Kidney (tissue), 14 donors: ENCODE results near the gene ADM2. TPM values are rescaled to one million over a fixed set of nuclear protein-coding genes. Genes with fewer than 3 reads are reported as not detected.
A peak's percentile ranks its signal among the peaks of the same experiment; 100 is the strongest.

Experiments
- DNase-seq, 5 donors: peaks; one replicate each; pipeline ENCODE4 v3.0.0-alpha.2; 2013 to 2020
- FAIRE-seq: peaks from 2 replicates; lab custom pipeline; 2012; peaks lifted over from hg19 to GRCh38; lab: Jason Lieb, UNC
- H3K27ac ChIP-seq, 2 donors: one replicate each; pipeline ENCODE4 v1.7.0; 2013; ENCODE audit warnings: low read depth in 2 of 2, low read length in 2 of 2, inconsistent platforms in 1 of 2
- H3K27me3 ChIP-seq: one replicate; pipeline ENCODE4 v1.7.1; 2013; ENCODE audit warnings: low read length, inconsistent platforms; ENCODE audit not compliant: control insufficient read depth, insufficient read depth
- H3K36me3 ChIP-seq, 3 donors: one replicate each; pipeline versions ENCODE4 v1.7.0 to v1.7.1; 2013; ENCODE audit warnings: low read length in 3 of 3, control low read depth in 1 of 3, inconsistent platforms in 1 of 3; ENCODE audit not compliant: insufficient read depth in 3 of 3, control insufficient read depth in 2 of 3
- H3K4me1 ChIP-seq, 3 donors: one replicate each; pipeline versions ENCODE4 v1.7.0 to v1.7.1; 2013; ENCODE audit warnings: low read length in 3 of 3, inconsistent platforms in 1 of 3, low read depth in 1 of 3; ENCODE audit not compliant: control insufficient read depth in 2 of 3, insufficient read depth in 2 of 3
- H3K4me3 ChIP-seq, 3 donors: one replicate each; pipeline versions ENCODE4 v1.7.0 to v1.8.1; 2013; ENCODE audit warnings: low read length in 3 of 3, control low read depth in 1 of 3, inconsistent platforms in 1 of 3
- H3K9ac ChIP-seq, 3 donors: one replicate each; pipeline versions ENCODE4 v1.7.0 to v1.7.1; 2013; ENCODE audit warnings: low read length in 3 of 3, control low read depth in 1 of 3, inconsistent platforms in 1 of 3
- H3K9me3 ChIP-seq, 3 donors: one replicate each; pipeline versions ENCODE4 v1.7.0 to v1.7.1; 2013; ENCODE audit warnings: low read length in 3 of 3, control low read depth in 1 of 3, inconsistent platforms in 1 of 3; ENCODE audit not compliant: control insufficient read depth in 2 of 3, insufficient read depth in 1 of 3
- intact Hi-C: fragments of 100-400 bp; cut with DNase I; formaldehyde crosslinking; loops from one replicate; pipeline ENCODE4 v1.11.1; 2022
- polyA plus RNA-seq: library from polyadenylated mRNA; stranded (reverse); fragments of 350-450 nt; fragmentation: Illumina TruSeq; extraction: RNeasy Lipid Tissue Mini Kit (QIAGEN cat#74804); gene quantifications from one replicate; pipeline ENCODE4 v1.2.3, GENCODE V29; 2014; ENCODE audit warnings: low read depth, low replicate concordance; ENCODE audit not compliant: insufficient read depth
- total RNA-seq: library from RNA; stranded (reverse); fragmentation: NEBNext Ultra II Directional; extraction: Animal tissue kit (Norgen Biotek cat#: 25700); gene quantifications from one replicate; pipeline ENCODE4 v1.2.1, GENCODE V29; 2021
- TF ChIP-seq, protein P1 (sequence below): IDR thresholded peaks from 3 replicates; pipeline ENCODE4 v1.5.1; 2012; ENCODE audit warnings: mild to moderate bottlenecking, moderate library complexity, borderline replicate concordance; ENCODE audit not compliant: insufficient read depth; ENCODE audit errors: extremely low read depth
- donor health status: control.
- donor health status: control.
- donor health status: control.
- donor health status: control.
- donor health status: control.
- donor health status: DM: yes; HTN: yes; CAD: no.
- donor health status: Normal renal cell carcinoma (clear cell type).

The ADM2 gene
- total and polyA plus RNA-seq, 2 donors from 2014 or later = 8.0 to 10.6 TPM

DNA sequence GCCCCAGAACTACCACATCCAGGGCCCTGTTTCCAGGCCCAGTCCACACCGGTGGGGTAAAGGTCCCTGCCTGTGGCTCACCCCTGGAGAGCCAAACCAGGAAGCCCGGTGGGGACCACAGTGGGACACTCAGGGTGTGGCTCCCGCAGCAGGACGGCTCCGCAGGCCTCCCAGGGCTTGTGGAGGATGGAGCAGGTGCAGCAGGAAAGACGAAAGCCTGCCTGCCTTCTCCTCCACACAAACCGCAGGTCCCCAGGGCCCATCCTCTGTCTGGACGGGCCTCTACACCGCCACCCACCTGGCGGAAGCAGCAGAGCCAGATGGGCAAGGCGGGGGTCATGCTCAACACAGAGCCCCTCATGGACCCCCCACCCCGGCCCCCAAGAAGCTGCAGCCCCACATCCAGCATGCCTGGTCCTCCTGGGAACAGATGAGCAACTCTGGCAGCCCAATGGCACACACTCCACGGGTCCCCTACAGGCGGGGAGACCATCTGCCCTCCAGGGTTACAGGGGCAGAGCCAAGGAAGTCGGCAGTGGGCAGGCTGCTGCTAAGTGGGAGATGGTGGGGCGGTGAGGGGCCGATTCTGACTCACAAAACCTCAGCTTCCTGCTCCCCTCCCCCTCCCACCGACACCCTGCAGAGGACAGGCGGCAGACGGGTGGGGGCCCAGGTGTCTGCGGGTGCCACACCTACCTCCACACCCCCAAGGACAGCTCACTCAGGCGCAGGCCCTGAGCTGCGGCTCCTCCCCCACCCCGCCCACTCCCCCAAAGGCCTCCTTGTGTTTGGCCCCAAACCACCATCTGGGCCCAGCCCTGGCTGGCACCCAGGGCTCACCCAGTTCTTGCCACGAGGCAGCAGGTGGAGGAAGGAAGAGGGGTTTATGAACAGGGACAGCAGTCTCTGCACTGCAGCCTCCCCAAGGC is 11.7 kb upstream of the ADM2 start:
- TF ChIP-seq, protein P1, sequence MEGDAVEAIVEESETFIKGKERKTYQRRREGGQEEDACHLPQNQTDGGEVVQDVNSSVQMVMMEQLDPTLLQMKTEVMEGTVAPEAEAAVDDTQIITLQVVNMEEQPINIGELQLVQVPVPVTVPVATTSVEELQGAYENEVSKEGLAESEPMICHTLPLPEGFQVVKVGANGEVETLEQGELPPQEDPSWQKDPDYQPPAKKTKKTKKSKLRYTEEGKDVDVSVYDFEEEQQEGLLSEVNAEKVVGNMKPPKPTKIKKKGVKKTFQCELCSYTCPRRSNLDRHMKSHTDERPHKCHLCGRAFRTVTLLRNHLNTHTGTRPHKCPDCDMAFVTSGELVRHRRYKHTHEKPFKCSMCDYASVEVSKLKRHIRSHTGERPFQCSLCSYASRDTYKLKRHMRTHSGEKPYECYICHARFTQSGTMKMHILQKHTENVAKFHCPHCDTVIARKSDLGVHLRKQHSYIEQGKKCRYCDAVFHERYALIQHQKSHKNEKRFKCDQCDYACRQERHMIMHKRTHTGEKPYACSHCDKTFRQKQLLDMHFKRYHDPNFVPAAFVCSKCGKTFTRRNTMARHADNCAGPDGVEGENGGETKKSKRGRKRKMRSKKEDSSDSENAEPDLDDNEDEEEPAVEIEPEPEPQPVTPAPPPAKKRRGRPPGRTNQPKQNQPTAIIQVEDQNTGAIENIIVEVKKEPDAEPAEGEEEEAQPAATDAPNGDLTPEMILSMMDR = no peak
- Histone ChIP-seq H3K4me1 (peaks cover 0 to 26% (median 20%) of the 10 kb centered on the region in 3 donors), H3K27me3 (no peaks in the 10 kb centered on the region), H3K9me3 (no peaks in the 10 kb centered on the region), H3K27ac (no peak overlapping the region), H3K36me3 (peaks cover 0 to 19% (median 18%) of the 10 kb centered on the region in 3 donors), H3K4me3 (no peak overlapping the region), H3K9ac (no peak overlapping the region)
- FAIRE-seq (no peak), DNase-seq (peak in 1 of 5 donors; percentile 93)
- intact Hi-C loops = no loop called here

DNA sequence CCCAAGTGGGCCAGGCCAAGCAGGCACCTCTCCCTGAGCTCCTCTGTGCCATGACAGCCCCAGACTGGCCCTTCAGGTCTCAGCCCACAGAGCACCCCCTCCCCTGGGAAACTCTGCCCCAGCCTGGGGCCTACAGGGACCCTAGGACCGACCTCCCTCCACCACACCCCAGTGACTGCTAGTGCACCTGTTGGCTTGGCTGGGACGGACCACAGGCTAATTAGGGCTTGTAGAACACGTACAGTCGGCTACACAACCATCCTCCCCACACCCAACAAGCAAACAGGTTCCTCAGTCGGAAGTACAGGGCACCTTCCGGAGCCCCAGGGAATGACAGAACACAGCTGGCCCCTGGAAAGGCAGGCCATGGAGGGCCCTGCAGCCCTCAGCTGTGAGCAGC is 10.9 kb upstream of the ADM2 start:
- TF ChIP-seq, protein P1 = no peak
- Histone ChIP-seq H3K27me3 (no peaks in the 10 kb centered on the region), H3K9me3 (no peaks in the 10 kb centered on the region), H3K36me3 (peaks cover 0 to 16% (median 13%) of the 10 kb centered on the region in 3 donors), H3K9ac (no peak overlapping the region), H3K4me1 (peaks cover 0 to 29% (median 20%) of the 10 kb centered on the region in 3 donors), H3K4me3 (no peak overlapping the region), H3K27ac (no peak overlapping the region)
- DNase-seq (peak in 1 of 5 donors; percentile 33), FAIRE-seq (no peak)
- intact Hi-C loops = no loop called here

DNA sequence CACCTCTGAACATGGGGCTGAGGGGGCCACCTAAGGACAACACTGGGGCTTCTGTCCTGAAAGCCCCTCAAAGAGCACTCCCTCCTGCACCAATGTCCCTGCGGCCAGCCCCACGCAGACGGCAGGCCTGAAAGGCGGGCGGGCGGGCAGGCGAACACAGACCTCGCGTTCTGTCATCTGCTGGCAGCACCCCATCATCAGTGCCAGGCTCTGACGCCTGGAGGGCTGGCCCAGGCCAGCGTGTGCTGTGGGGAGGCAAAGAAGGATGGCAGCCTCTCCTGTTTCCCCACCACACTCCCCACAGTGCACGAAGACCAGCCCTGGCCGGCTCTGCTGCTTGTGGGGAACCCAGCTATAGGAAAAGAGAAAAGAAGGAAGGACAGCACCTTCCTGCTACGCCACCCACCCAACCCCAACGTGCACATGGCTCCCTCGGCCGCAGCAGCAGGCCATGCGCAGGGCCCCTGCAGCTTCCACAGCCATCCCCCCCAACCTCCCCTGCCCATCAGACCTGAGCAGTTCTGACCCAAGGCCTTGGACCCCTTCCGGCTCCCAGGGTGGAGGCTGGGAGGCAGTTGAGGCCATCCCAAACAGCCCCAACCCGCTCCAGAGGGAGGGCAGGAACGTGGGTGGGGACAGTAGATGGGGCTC is 10.0 kb upstream of the ADM2 start:
- FAIRE-seq = no peak
- TF ChIP-seq, protein P1 = no peak
- Histone ChIP-seq H3K36me3 (peaks cover 0 to 10% (median 8%) of the 10 kb centered on the region in 3 donors), H3K9ac (no peak overlapping the region), H3K27me3 (no peaks in the 10 kb centered on the region), H3K9me3 (no peaks in the 10 kb centered on the region), H3K27ac (no peak overlapping the region), H3K4me1 (peaks cover 0 to 31% (median 20%) of the 10 kb centered on the region in 3 donors), H3K4me3 (no peak overlapping the region)
- DNase-seq = no peak
- intact Hi-C loops = no loop called here
